Osteocyte (in vitro differentiated cells): ENCODE results near the gene TTC7B. TPM values are rescaled to one million over a fixed set of nuclear protein-coding genes. Genes with fewer than 3 reads are reported as not detected.

Experiments
- DNase-seq: peaks from one replicate; pipeline ENCODE4 v3.0.0; 2021; ENCODE audit warnings: mixed read lengths; ENCODE audit not compliant: unreplicated experiment; ENCODE audit errors: extremely low spot score
- H3K27ac Mint-ChIP-seq: one replicate; pipeline ENCODE4 v1.8.0; 2021; ENCODE audit warnings: mild to moderate bottlenecking, mixed read lengths; ENCODE audit not compliant: unreplicated experiment
- H3K27me3 Mint-ChIP-seq: one replicate; pipeline ENCODE4 v1.8.0; 2021; ENCODE audit warnings: mixed read lengths; ENCODE audit not compliant: unreplicated experiment
- H3K36me3 Mint-ChIP-seq: one replicate; pipeline ENCODE4 v1.8.0; 2021; ENCODE audit warnings: mixed read lengths; ENCODE audit not compliant: unreplicated experiment
- H3K4me1 Mint-ChIP-seq: one replicate; pipeline ENCODE4 v1.8.0; 2021; ENCODE audit warnings: mixed read lengths; ENCODE audit not compliant: unreplicated experiment
- H3K4me3 Mint-ChIP-seq: one replicate; pipeline ENCODE4 v1.8.0; 2021; ENCODE audit warnings: mild to moderate bottlenecking, moderate library complexity, mixed read lengths; ENCODE audit not compliant: unreplicated experiment
- H3K9me3 Mint-ChIP-seq: one replicate; pipeline ENCODE4 v1.8.0; 2021; ENCODE audit warnings: mixed read lengths; ENCODE audit not compliant: unreplicated experiment
- CTCF ChIP-seq: fragments of 200-600 bp; sonication (generic); IDR thresholded peaks from 2 replicates; pipeline ENCODE4 v1.5.0; 2021; ENCODE audit warnings: antibody characterized with exemption, mild to moderate bottlenecking, moderate library complexity
- total RNA-seq: library from RNA; stranded (reverse); gene quantifications from 2 replicates; pipeline ENCODE4 v1.2.1, GENCODE V29; 2021

TTC7B gene
- total RNA-seq, 1 donor from 2014 or later: 43.2 TPM

GRCh38 chr14:90617961-90618360 is 198.3 kb downstream of the TTC7B start:
- no peak overlapping the region for H3K4me3 Mint-ChIP-seq
- no peak overlapping the region for H3K27ac Mint-ChIP-seq
- peaks cover 16% of the 10 kb centered on the region for H3K4me1 Mint-ChIP-seq
- DNase-seq: no peak
- no peaks in the 10 kb centered on the region for H3K9me3 Mint-ChIP-seq
- TF ChIP-seq CTCF: no peak
- no peaks in the 10 kb centered on the region for H3K27me3 Mint-ChIP-seq
- peaks cover 12% of the 10 kb centered on the region for H3K36me3 Mint-ChIP-seq

GRCh38 chr14:90616881-90617280 is 199.3 kb downstream of the TTC7B start:
- Mint-ChIP-seq H3K36me3 (peaks cover 12% of the 10 kb centered on the region), H3K27ac (peak overlapping the region; percentile 45), H3K27me3 (no peaks in the 10 kb centered on the region), H3K4me1 (peaks cover 17% of the 10 kb centered on the region), H3K9me3 (no peaks in the 10 kb centered on the region), H3K4me3 (no peak overlapping the region)
- DNase-seq: no peak
- TF ChIP-seq CTCF: no peak

- Mint-ChIP-seq H3K36me3 (peaks cover 11% of the 10 kb centered on the region), H3K4me3 (no peak overlapping the region), H3K27me3 (no peaks in the 10 kb centered on the region), H3K9me3 (no peaks in the 10 kb centered on the region), H3K4me1 (peaks cover 21% of the 10 kb centered on the region), H3K27ac (no peak overlapping the region)
- no peak for TF ChIP-seq CTCF
- no peak for DNase-seq
Observed at GRCh38 chr14:90616313-90616712, 199.9 kb downstream of the TTC7B start.

- Mint-ChIP-seq H3K4me3 (no peak overlapping the region), H3K27me3 (no peaks in the 10 kb centered on the region), H3K36me3 (peaks cover 11% of the 10 kb centered on the region), H3K4me1 (peaks cover 21% of the 10 kb centered on the region), H3K9me3 (no peaks in the 10 kb centered on the region), H3K27ac (peak overlapping the region; percentile 31)
- no peak for TF ChIP-seq CTCF
- no peak for DNase-seq
Observed at GRCh38 chr14:90615517-90616060, 200.6 kb downstream of the TTC7B start.

GRCh38 chr14:90614696-90615516 is 201.3 kb downstream of the TTC7B start:
- Mint-ChIP-seq H3K4me1 (peaks cover 21% of the 10 kb centered on the region), H3K27ac (no peak overlapping the region), H3K27me3 (no peaks in the 10 kb centered on the region), H3K36me3 (peaks cover 16% of the 10 kb centered on the region), H3K9me3 (no peaks in the 10 kb centered on the region), H3K4me3 (no peak overlapping the region)
- no peak for DNase-seq
- no peak for TF ChIP-seq CTCF
